H1 (cell line): ENCODE measurements around the gene PTPN2. TPM values are rescaled to one million over a fixed set of nuclear protein-coding genes. Genes with fewer than 3 reads are reported as not detected.
"Not testable (repeated sequence)": the region's sequence is repeated elsewhere in the genome, so short reads cannot be mapped to it uniquely, and the experiment has no call there.

Experiments used
- CTCF ChIA-PET: fragments of 300-600 bp; sonication (Branson Sonifier 250); formaldehyde crosslinking; loops from one replicate; lab custom pipeline; 2021; ENCODE audit not compliant: partially characterized antibody; lab: Charles Lee
- POLR2A ChIA-PET: fragments of 300-600 bp; sonication (Branson Sonifier 250); formaldehyde crosslinking; loops from one replicate; lab custom pipeline; 2021; ENCODE audit warnings: inconsistent platforms; ENCODE audit not compliant: partially characterized antibody; lab: Charles Lee
- DNase-seq, 2 experiments: peaks; one replicate each; pipeline versions ENCODE4 v3.0.0 to v3.0.0-alpha.2; 2010 to 2022; ENCODE audit warnings: low spot score in 2 of 2, low read depth in 1 of 2, mixed read lengths in 1 of 2
- FAIRE-seq: peaks from 2 replicates; lab custom pipeline; 2011; peaks lifted over from hg19 to GRCh38; lab: Jason Lieb, UNC
- H2AFZ ChIP-seq: 2 replicates; pipeline ENCODE4 v1.8.1; 2012; ENCODE audit warnings: low read length, inconsistent platforms
- H2AK5ac ChIP-seq: 2 replicates; pipeline ENCODE4 v1.6.1; 2013; ENCODE audit warnings: low read depth, low read length
- H2BK120ac ChIP-seq: replicated peaks from 2 replicates; pipeline ENCODE3; 2013; ENCODE audit warnings: low read depth, low read length, inconsistent platforms
- H2BK12ac ChIP-seq: 2 replicates; pipeline ENCODE4 v1.6.1; 2013; ENCODE audit warnings: low read depth, low read length
- H2BK15ac ChIP-seq: 2 replicates; pipeline ENCODE4 v1.6.1; 2013; ENCODE audit warnings: low read length
- H2BK20ac ChIP-seq: 2 replicates; pipeline ENCODE4 v1.6.1; 2013; ENCODE audit warnings: low read length
- H2BK5ac ChIP-seq: 2 replicates; pipeline ENCODE4 v1.6.1; 2013; ENCODE audit warnings: low read depth, low read length
- H3K14ac ChIP-seq: 2 replicates; pipeline ENCODE4 v1.6.1; 2013; ENCODE audit warnings: inconsistent platforms; ENCODE audit not compliant: insufficient read length
- H3K18ac ChIP-seq: 2 replicates; pipeline ENCODE4 v1.6.1; 2013; ENCODE audit warnings: low read length; ENCODE audit errors: extremely low read depth
- H3K23ac ChIP-seq: 2 replicates; pipeline ENCODE4 v1.6.1; 2013; ENCODE audit warnings: inconsistent platforms; ENCODE audit not compliant: insufficient read length
- H3K23me2 ChIP-seq: 2 replicates; pipeline ENCODE4 v1.6.1; 2013; ENCODE audit warnings: low read depth, low read length
- H3K27ac ChIP-seq: 2 replicates; pipeline ENCODE4 v1.6.1; 2011; ENCODE audit warnings: low read depth, low read length, inconsistent platforms
- H3K27me3 ChIP-seq, 4 experiments: replicated peaks in 1 of 4; 1 replicate in 1 of 4; 2 replicates in 3 of 4; pipeline versions ENCODE4 v1.6.1 to v1.8.1; 2011 to 2013; ENCODE audit warnings: low read length in 3 of 4, mild to moderate bottlenecking in 3 of 4, inconsistent platforms in 2 of 4, mixed read lengths in 2 of 4, moderate library complexity in 1 of 4; ENCODE audit not compliant: control insufficient read depth in 3 of 4, insufficient read depth in 3 of 4; ENCODE audit errors: extremely low read depth in 1 of 4
- H3K36me3 ChIP-seq, 4 experiments: 2 replicates each; pipeline versions ENCODE4 v1.6.1 to v1.8.1; 2011 to 2013; ENCODE audit warnings: mild to moderate bottlenecking in 4 of 4, low read length in 3 of 4, moderate library complexity in 2 of 4, control low read depth in 1 of 4, inconsistent platforms in 1 of 4; ENCODE audit not compliant: insufficient read depth in 4 of 4, control insufficient read depth in 2 of 4
- H3K4ac ChIP-seq: replicated peaks from 2 replicates; pipeline ENCODE3; 2013; ENCODE audit warnings: low read length, low read depth, mixed read lengths, inconsistent platforms; ENCODE audit not compliant: insufficient read length
- H3K4me1 ChIP-seq, 4 experiments: replicated peaks in 1 of 4; 1 replicate in 1 of 4; 2 replicates in 3 of 4; pipeline versions ENCODE4 v1.6.1 to v1.8.1; 2011 to 2013; ENCODE audit warnings: low read length in 3 of 4, inconsistent platforms in 2 of 4, mixed read lengths in 1 of 4; ENCODE audit not compliant: insufficient read depth in 4 of 4, control insufficient read depth in 3 of 4
- H3K4me2 ChIP-seq, 2 experiments: 2 replicates each; pipeline versions ENCODE4 v1.6.1 to v1.8.1; 2011 to 2013; ENCODE audit warnings: low read depth in 2 of 2, low read length in 2 of 2, control low read depth in 1 of 2, inconsistent platforms in 1 of 2, mild to moderate bottlenecking in 1 of 2; ENCODE audit not compliant: insufficient read depth in 1 of 2
- H3K4me3 ChIP-seq, 4 experiments: fragments of 200-600, 300-600 bp in 1 of 4; sonication (generic), shearing (Covaris generic), sonication (Bioruptor Twin) in 1 of 4; 2 replicates each; pipeline versions ENCODE4 v1.5.1 to v1.8.1; 2011 to 2016; ENCODE audit warnings: low read length in 4 of 4, low read depth in 3 of 4, control low read depth in 2 of 4, inconsistent platforms in 2 of 4, mild to moderate bottlenecking in 2 of 4, mixed read lengths in 1 of 4, moderate library complexity in 1 of 4; ENCODE audit not compliant: insufficient read depth in 2 of 4; ENCODE audit errors: extremely low read depth in 1 of 4
- H3K56ac ChIP-seq: replicated peaks from 2 replicates; pipeline ENCODE3; 2013; ENCODE audit warnings: low read depth, mild to moderate bottlenecking, mixed read lengths, low read length, inconsistent platforms; ENCODE audit not compliant: insufficient read length
- H3K79me1 ChIP-seq: 2 replicates; pipeline ENCODE4 v1.6.1; 2013; ENCODE audit warnings: low read depth, low read length, control low read depth
- H3K79me2 ChIP-seq, 2 experiments: 2 replicates each; pipeline versions ENCODE4 v1.6.1 to v1.8.1; 2012 to 2013; ENCODE audit warnings: low read length in 2 of 2, mild to moderate bottlenecking in 2 of 2, inconsistent platforms in 1 of 2; ENCODE audit not compliant: insufficient read depth in 2 of 2, control insufficient read depth in 1 of 2
- H3K9ac ChIP-seq, 4 experiments: replicated peaks in 1 of 4; 1 replicate in 1 of 4; 2 replicates in 3 of 4; pipeline versions ENCODE4 v1.6.1 to v1.8.1; 2011 to 2013; ENCODE audit warnings: low read depth in 3 of 4, low read length in 3 of 4, control low read depth in 2 of 4, mild to moderate bottlenecking in 2 of 4, moderate library complexity in 2 of 4, inconsistent platforms in 1 of 4; ENCODE audit errors: extremely low read depth in 1 of 4
- H3K9me3 ChIP-seq, 2 experiments: 2 replicates each; pipeline versions ENCODE4 v1.6.1 to v1.8.1; 2012 to 2013; ENCODE audit warnings: mild to moderate bottlenecking in 2 of 2, moderate library complexity in 2 of 2, control low read depth in 1 of 2, inconsistent platforms in 1 of 2, low read depth in 1 of 2, low read length in 1 of 2, mixed read lengths in 1 of 2; ENCODE audit not compliant: insufficient read depth in 2 of 2
- H4K20me1 ChIP-seq, 2 experiments: replicated peaks in 1 of 2; 2 replicates each; pipeline versions ENCODE3 to v1.8.1; 2011 to 2013; ENCODE audit warnings: inconsistent platforms in 2 of 2, low read length in 2 of 2, mild to moderate bottlenecking in 1 of 2; ENCODE audit not compliant: insufficient read depth in 2 of 2, control insufficient read depth in 1 of 2
- H4K5ac ChIP-seq: 2 replicates; pipeline ENCODE4 v1.6.1; 2013; ENCODE audit warnings: low read length, low read depth, mixed read lengths, inconsistent platforms; ENCODE audit not compliant: insufficient read length
- H4K8ac ChIP-seq: 2 replicates; pipeline ENCODE4 v1.8.0; 2013; ENCODE audit warnings: mild to moderate bottlenecking, moderate library complexity, low read length, inconsistent platforms; ENCODE audit not compliant: insufficient read depth; ENCODE audit errors: extremely low read depth
- H4K91ac ChIP-seq: replicated peaks from 2 replicates; pipeline ENCODE3; 2013; ENCODE audit warnings: low read length, mixed read lengths, inconsistent platforms; ENCODE audit not compliant: insufficient read length
- SP1 ChIP-seq: IDR thresholded peaks from 2 replicates; pipeline ENCODE4 v1.6.1; 2011; ENCODE audit warnings: low read depth, low read length
- WGBS, 2 experiments: shearing (Covaris generic) in 1 of 2; methylation state at CpG; one replicate each; pipeline versions ENCODE4 v1.1.6 to v1.1.7; 2013 to 2015; ENCODE audit warnings: low lambda C conversion rate in 2 of 2, mixed read lengths in 2 of 2, inconsistent platforms in 1 of 2, low coverage in 1 of 2, missing lambda C conversion rate in 1 of 2; ENCODE audit not compliant: insufficient replicate concordance in 2 of 2, insufficient coverage in 1 of 2, insufficient read length in 1 of 2; ENCODE audit errors: extremely low coverage in 1 of 2, missing lambda C conversion rate in 1 of 2; 5-methylcytosine and 5-hydroxymethylcytosine counted together
- polyA plus RNA-seq, 7 experiments: library from polyadenylated mRNA; depleted of rRNA in 3 of 7; stranded (reverse) in 5 of 7; unstranded in 2 of 7; fragments of >200 nt in 5 of 7; fragments of 200-250 nt in 2 of 7; gene quantifications; 1 replicate in 5 of 7; 2 replicates in 1 of 7; 4 replicates in 1 of 7; pipeline versions ENCODE4 v1.2.1 to v1.2.3, GENCODE V29; 2011 to 2013; ENCODE audit warnings: missing spikeins in 2 of 7, mixed read lengths in 2 of 7
- total RNA-seq: library from RNA; stranded (reverse); fragmentation: NEBNext Ultra II Directional; extraction: Animal tissue kit (Norgen Biotek cat#: 25700); gene quantifications from 2 replicates; pipeline ENCODE4 v1.2.1, GENCODE V29; 2021

PTPN2 gene
- total and polyA plus RNA-seq, 2 of the 8 experiments (the other 6 are each of a cell fraction or from before 2014, with no cell fraction given), result 16.4 to 54.0 TPM

GRCh38 chr18:12776415-12776814, 107.6 kb downstream of the PTPN2 start:
- H2AFZ ChIP-seq, H2BK15ac ChIP-seq, H3K4ac ChIP-seq, H3K14ac ChIP-seq, H2BK5ac ChIP-seq, H4K20me1 ChIP-seq, FAIRE-seq, H2BK12ac ChIP-seq: not testable (repeated sequence)
- peak overlapping the region; percentile 70 to 84; a peak in 2 of 4 replicates for H3K4me2 ChIP-seq
- peak; percentile 48 for TF ChIP-seq SP1
- TF ChIP-seq, all 59 proteins: peak for 1; not testable (repeated sequence) for 58
- not testable (repeated sequence) for H3K23ac ChIP-seq, H2BK20ac ChIP-seq, H3K18ac ChIP-seq, H4K5ac ChIP-seq, H2AK5ac ChIP-seq, H2BK120ac ChIP-seq, H3K23me2 ChIP-seq, DNase-seq, H3K79me2 ChIP-seq, H4K8ac ChIP-seq, H3K9ac ChIP-seq, H3K79me1 ChIP-seq, H3K9me3 ChIP-seq, H3K4me1 ChIP-seq, H3K36me3 ChIP-seq, H4K91ac ChIP-seq, H3K27ac ChIP-seq, H3K56ac ChIP-seq
- H3K27me3 ChIP-seq, result peaks cover 0 to 28% (median 15%) of the 10 kb centered on the region in 4 experiments; a peak in 5 of 7 replicates
- H3K4me3 ChIP-seq, result peak overlapping the region in 2 of 4 experiments; percentile 53 to 63; a peak in 4 of 8 replicates
- POLR2A ChIA-PET, result interaction anchor here (0.7 to 2.4 kb wide), 5 partner anchors 10 to 171 kb away, joined by 3 to 14 read pairs (median 4); partner anchors contain the start of genes CEP76, PSMG2, PTPN2 and SEH1L
- CTCF ChIA-PET, result interaction anchor here (0.6 to 2.8 kb wide), 5 partner anchors 9 to 158 kb away, joined by 3 to 18 read pairs (median 8); no protein-coding TSS in a partner anchor
- 90% methylated on average over 7 of the region's 7 CpGs; no CpG with 5 or more reads in 1 of the 2 experiments for WGBS, 2 experiments
